GM23338 (cell line): Measurements from ENCODE around the gene GALNT5. TPM values are rescaled to one million over a fixed set of nuclear protein-coding genes. Genes with fewer than 3 reads are reported as not detected.

Experiments used
- ATAC-seq: fragments of 200-7000 bp; cut with Tn5 transposase; 3 replicates; pipeline ENCODE4 v1.9.1; 2020
- DNase-seq: peaks from one replicate; pipeline ENCODE4 v3.0.0-alpha.2; 2015; ENCODE audit warnings: low spot score
- H2AFZ ChIP-seq: fragments of 200-600 bp; sonication (generic); 2 replicates; pipeline ENCODE4 v1.8.0; 2016; ENCODE audit warnings: antibody characterized with exemption, mild to moderate bottlenecking, moderate library complexity
- H3F3A ChIP-seq: fragments of 200-600 bp; sonication (generic); replicated peaks from 2 replicates; pipeline ENCODE4 v1.8.0; 2017; ENCODE audit warnings: antibody characterized with exemption, mixed run types, low read depth
- H3K27ac ChIP-seq: fragments of 200-600 bp; sonication (generic); 2 replicates; pipeline ENCODE4 v1.6.1; 2016; ENCODE audit warnings: low read depth
- H3K27me3 ChIP-seq: fragments of 200-600 bp; sonication (generic); 2 replicates; pipeline ENCODE4 v1.8.0; 2016; ENCODE audit warnings: mild to moderate bottlenecking, mixed run types, moderate library complexity; ENCODE audit not compliant: insufficient read depth
- H3K36me3 ChIP-seq: fragments of 200-600 bp; sonication (generic); 2 replicates; pipeline ENCODE4 v1.8.0; 2016; ENCODE audit warnings: mild to moderate bottlenecking; ENCODE audit not compliant: insufficient read depth
- H3K4me1 ChIP-seq: fragments of 200-600 bp; sonication (generic); 2 replicates; pipeline ENCODE4 v1.8.0; 2016; ENCODE audit warnings: mild to moderate bottlenecking, moderate library complexity; ENCODE audit not compliant: insufficient read depth
- H3K4me2 ChIP-seq: fragments of 200-600 bp; sonication (generic); 2 replicates; pipeline ENCODE4 v1.7.1; 2017; ENCODE audit warnings: mixed run types
- H3K4me3 ChIP-seq: fragments of 200-600 bp; sonication (generic); 2 replicates; pipeline ENCODE4 v1.6.1; 2016; ENCODE audit warnings: mixed run types
- H3K79me2 ChIP-seq: fragments of 200-600 bp; sonication (generic); replicated peaks from 2 replicates; pipeline ENCODE4 v1.8.0; 2017; ENCODE audit warnings: mild to moderate bottlenecking; ENCODE audit not compliant: insufficient read depth
- H3K9me2 ChIP-seq: fragments of 200-600 bp; sonication (generic); 2 replicates; pipeline ENCODE4 v1.8.0; 2017; ENCODE audit not compliant: insufficient read depth
- H4K20me1 ChIP-seq: fragments of 200-600 bp; sonication (generic); replicated peaks from 2 replicates; pipeline ENCODE4 v1.8.0; 2017; ENCODE audit warnings: mild to moderate bottlenecking; ENCODE audit not compliant: insufficient read depth
- H3K27ac Mint-ChIP-seq: 2 replicates; pipeline ENCODE4 v1.8.0; 2020; ENCODE audit warnings: inconsistent platforms, mild to moderate bottlenecking, moderate library complexity, mixed read lengths
- H3K27me3 Mint-ChIP-seq: 3 replicates; pipeline ENCODE4 v1.8.0; 2022; ENCODE audit warnings: low read depth, mild to moderate bottlenecking, moderate library complexity, mixed read lengths, inconsistent platforms; ENCODE audit not compliant: insufficient read depth, poor library complexity
- H3K36me3 Mint-ChIP-seq: 3 replicates; pipeline ENCODE4 v1.8.0; 2021; ENCODE audit warnings: low read depth, mild to moderate bottlenecking, inconsistent platforms, moderate library complexity, mixed read lengths
- H3K4me1 Mint-ChIP-seq: 3 replicates; pipeline ENCODE4 v1.8.0; 2020; ENCODE audit warnings: mild to moderate bottlenecking, inconsistent platforms, mixed read lengths
- H3K4me3 Mint-ChIP-seq: 3 replicates; pipeline ENCODE4 v1.8.0; 2021; ENCODE audit warnings: moderate library complexity, mild to moderate bottlenecking, inconsistent platforms, mixed read lengths
- H3K9me3 Mint-ChIP-seq: 3 replicates; pipeline ENCODE4 v1.8.0; 2020; ENCODE audit warnings: moderate library complexity, mild to moderate bottlenecking, inconsistent platforms, mixed read lengths
- EZH2 ChIP-seq: fragments of 200-600 bp; sonication (generic); IDR thresholded peaks from one replicate; pipeline ENCODE4 v1.8.0; 2017; ENCODE audit warnings: antibody characterized with exemption, mild to moderate bottlenecking, low read depth; ENCODE audit not compliant: unreplicated experiment
- EZH2phosphoT487 ChIP-seq: fragments of 200-600 bp; sonication (generic); IDR thresholded peaks from one replicate; pipeline ENCODE4 v1.8.1; 2018; ENCODE audit warnings: antibody characterized with exemption; ENCODE audit not compliant: unreplicated experiment
- POLR2AphosphoS5 ChIP-seq: IDR thresholded peaks from 2 replicates; pipeline ENCODE4 v1.6.1; 2016; ENCODE audit warnings: antibody characterized with exemption, low read depth
- ZNF331 ChIP-seq: fragments of 250-450 bp; sonication (Bioruptor Pico); IDR thresholded peaks from 2 replicates; pipeline ENCODE4 v1.5.0; 2020; ENCODE audit warnings: low read depth, mild to moderate bottlenecking, moderate library complexity
- ZNF462 ChIP-seq: fragments of 250-450 bp; sonication (Bioruptor Pico); IDR thresholded peaks from 2 replicates; pipeline ENCODE4 v1.5.0; 2020; ENCODE audit warnings: mild to moderate bottlenecking, moderate library complexity
- polyA plus RNA-seq: library from polyadenylated mRNA; unstranded; fragments of >200 nt; fragmentation: Nextera tagmentation; extraction: Ambion mirVana; gene quantifications from 2 replicates; pipeline ENCODE4 v1.2.1, GENCODE V29; 2016
- total RNA-seq: library from RNA; depleted of rRNA; stranded (reverse); fragments of >200 nt; shearing (Covaris generic); gene quantifications from 2 replicates; pipeline ENCODE4 v1.2.3, GENCODE V29; 2014
- TF ChIP-seq, protein P1 (sequence below): IDR thresholded peaks from 2 replicates; pipeline ENCODE4 v1.6.1; 2016; ENCODE audit warnings: antibody characterized with exemption

The GALNT5 gene
- total and polyA plus RNA-seq, 2 experiments from 2014 or later: 0.05 to 0.14 TPM

GRCh38 chr2:157321466-157321865 is 64.0 kb downstream of the GALNT5 start (continued):
- no peak for TF ChIP-seq ZNF462 (CRISPR knock-in tag)
- no peak for TF ChIP-seq EZH2phosphoT487

DNA sequence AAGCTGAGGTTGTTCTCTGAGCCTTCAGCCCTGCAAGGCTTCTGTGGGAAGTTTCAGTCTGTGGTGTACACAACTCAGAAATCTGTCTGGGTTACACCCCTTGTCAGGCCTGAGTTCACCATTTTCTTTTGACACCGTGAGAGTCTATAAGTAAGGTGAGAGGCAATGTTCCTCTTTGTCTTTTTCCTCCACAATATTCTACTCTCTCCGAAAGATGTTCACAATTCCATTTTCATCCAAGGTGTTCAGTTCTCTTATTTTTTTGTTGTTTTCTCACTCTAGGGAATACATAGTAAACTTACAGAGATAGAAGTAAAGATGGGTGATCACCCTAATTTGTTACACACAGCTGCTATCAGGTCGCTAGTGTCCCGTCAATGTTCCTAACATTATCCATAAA is 64.9 kb downstream of the GALNT5 start:
- Histone ChIP-seq H3K36me3 (no peaks in the 10 kb centered on the region), H3F3A (no peaks in the 10 kb centered on the region), H3K27ac (no peak overlapping the region), H3K4me1 (peaks cover 28% of the 10 kb centered on the region), H3K4me2 (no peak overlapping the region), H3K9me2 (peaks cover 10% of the 10 kb centered on the region; the same call in 1 of the 2 replicates), H2AFZ (no peak overlapping the region), H4K20me1 (no peaks in the 10 kb centered on the region), H3K79me2 (no peaks in the 10 kb centered on the region), H3K27me3 (no peaks in the 10 kb centered on the region), H3K4me3 (no peak overlapping the region)
- H3K27ac Mint-ChIP-seq: no peak overlapping the region
- peaks cover 44% of the 10 kb centered on the region for H3K4me1 Mint-ChIP-seq
- ATAC-seq (no peak), DNase-seq (no peak)
- H3K4me3 Mint-ChIP-seq: no peak overlapping the region
- H3K27me3 Mint-ChIP-seq: no peaks in the 10 kb centered on the region
- no peaks in the 10 kb centered on the region for H3K36me3 Mint-ChIP-seq
- H3K9me3 Mint-ChIP-seq: no peaks in the 10 kb centered on the region
- TF ChIP-seq EZH2: no peak
- TF ChIP-seq ZNF331 (CRISPR knock-in tag): no peak
- no peak for TF ChIP-seq POLR2AphosphoS5
- TF ChIP-seq EZH2phosphoT487: no peak
- no peak for TF ChIP-seq ZNF462 (CRISPR knock-in tag)
- TF ChIP-seq, protein P1, sequence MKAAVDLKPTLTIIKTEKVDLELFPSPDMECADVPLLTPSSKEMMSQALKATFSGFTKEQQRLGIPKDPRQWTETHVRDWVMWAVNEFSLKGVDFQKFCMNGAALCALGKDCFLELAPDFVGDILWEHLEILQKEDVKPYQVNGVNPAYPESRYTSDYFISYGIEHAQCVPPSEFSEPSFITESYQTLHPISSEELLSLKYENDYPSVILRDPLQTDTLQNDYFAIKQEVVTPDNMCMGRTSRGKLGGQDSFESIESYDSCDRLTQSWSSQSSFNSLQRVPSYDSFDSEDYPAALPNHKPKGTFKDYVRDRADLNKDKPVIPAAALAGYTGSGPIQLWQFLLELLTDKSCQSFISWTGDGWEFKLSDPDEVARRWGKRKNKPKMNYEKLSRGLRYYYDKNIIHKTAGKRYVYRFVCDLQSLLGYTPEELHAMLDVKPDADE: no peak
